Measurements from ENCODE around the gene PAQR9. TPM values are rescaled to one million over a fixed set of nuclear protein-coding genes. Genes with fewer than 3 reads are reported as not detected.

PAQR9 gene
- total RNA-seq, 1 donor from 2014 or later = 0.23 TPM

DNA sequence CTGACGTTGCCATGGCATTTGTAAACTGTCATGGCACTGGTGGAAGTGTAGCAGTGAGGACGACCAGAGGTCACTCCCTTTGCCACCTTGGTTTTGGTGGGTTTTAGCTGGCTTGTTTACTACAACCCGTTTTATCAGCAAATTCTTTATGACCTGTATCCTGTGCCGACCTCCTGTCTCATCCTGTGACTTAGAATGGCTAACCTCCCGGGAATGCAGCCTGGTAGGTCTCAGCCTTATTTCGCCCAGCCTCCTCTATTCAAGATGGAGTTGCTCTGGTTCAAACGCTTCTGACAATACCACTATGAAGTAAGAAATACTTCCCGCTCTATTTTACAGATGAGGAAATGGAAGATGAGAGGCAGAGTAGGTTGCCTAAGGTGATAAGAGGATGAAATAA lies 16.6 kb downstream of the PAQR9 start:
- H3K27ac Mint-ChIP-seq (ENCODE audit: unreplicated experiment) = no peak overlapping the region
- no peak for DNase-seq (ENCODE audit: low read depth)
- no peak for FAIRE-seq
- Histone ChIP-seq H3K9me3 (ENCODE audit: insufficient read depth, low read depth, low read length) (no peaks in the 10 kb centered on the region), H4K20me1 (ENCODE audit: insufficient read depth, low read length) (no peaks in the 10 kb centered on the region), H3K4me1 (ENCODE audit: insufficient read depth, low read length) (no peaks in the 10 kb centered on the region), H2AFZ (ENCODE audit: low read depth, low read length) (no peak overlapping the region), H3K27ac (ENCODE audit: low read depth, low read length) (no peak overlapping the region), H3K4me3 (ENCODE audit: insufficient read depth, low read depth, low read length) (no peak overlapping the region), H3K4me2 (ENCODE audit: low read length) (peak overlapping the region; percentile 48), H3K79me2 (ENCODE audit: insufficient read depth, low read length) (no peaks in the 10 kb centered on the region), H3K36me3 (ENCODE audit: insufficient read depth, low read length) (no peaks in the 10 kb centered on the region), H3K9ac (ENCODE audit: low read length) (no peak overlapping the region), H3K27me3 (ENCODE audit: insufficient read depth, low read length) (no peaks in the 10 kb centered on the region)
- H3K4me3 Mint-ChIP-seq (ENCODE audit: unreplicated experiment) = no peak overlapping the region
- no peaks in the 10 kb centered on the region for H3K36me3 Mint-ChIP-seq (ENCODE audit: low read depth, unreplicated experiment)
- TF ChIP-seq, protein P1, sequence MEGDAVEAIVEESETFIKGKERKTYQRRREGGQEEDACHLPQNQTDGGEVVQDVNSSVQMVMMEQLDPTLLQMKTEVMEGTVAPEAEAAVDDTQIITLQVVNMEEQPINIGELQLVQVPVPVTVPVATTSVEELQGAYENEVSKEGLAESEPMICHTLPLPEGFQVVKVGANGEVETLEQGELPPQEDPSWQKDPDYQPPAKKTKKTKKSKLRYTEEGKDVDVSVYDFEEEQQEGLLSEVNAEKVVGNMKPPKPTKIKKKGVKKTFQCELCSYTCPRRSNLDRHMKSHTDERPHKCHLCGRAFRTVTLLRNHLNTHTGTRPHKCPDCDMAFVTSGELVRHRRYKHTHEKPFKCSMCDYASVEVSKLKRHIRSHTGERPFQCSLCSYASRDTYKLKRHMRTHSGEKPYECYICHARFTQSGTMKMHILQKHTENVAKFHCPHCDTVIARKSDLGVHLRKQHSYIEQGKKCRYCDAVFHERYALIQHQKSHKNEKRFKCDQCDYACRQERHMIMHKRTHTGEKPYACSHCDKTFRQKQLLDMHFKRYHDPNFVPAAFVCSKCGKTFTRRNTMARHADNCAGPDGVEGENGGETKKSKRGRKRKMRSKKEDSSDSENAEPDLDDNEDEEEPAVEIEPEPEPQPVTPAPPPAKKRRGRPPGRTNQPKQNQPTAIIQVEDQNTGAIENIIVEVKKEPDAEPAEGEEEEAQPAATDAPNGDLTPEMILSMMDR (IDR thresholded peaks at IDR 0.05; ENCODE audit: insufficient read depth, low read depth, low read length) = no peak
- TF ChIP-seq EZH2 (IDR thresholded peaks at IDR 0.05; ENCODE audit: insufficient read depth, low read length) = no peak
- H3K9me3 Mint-ChIP-seq (ENCODE audit: unreplicated experiment) = peaks cover 2% of the 10 kb centered on the region
- H3K27me3 Mint-ChIP-seq (ENCODE audit: low read depth, unreplicated experiment) = no peaks in the 10 kb centered on the region
- peaks cover 3% of the 10 kb centered on the region for H3K4me1 Mint-ChIP-seq (ENCODE audit: low read depth, unreplicated experiment)

DNA sequence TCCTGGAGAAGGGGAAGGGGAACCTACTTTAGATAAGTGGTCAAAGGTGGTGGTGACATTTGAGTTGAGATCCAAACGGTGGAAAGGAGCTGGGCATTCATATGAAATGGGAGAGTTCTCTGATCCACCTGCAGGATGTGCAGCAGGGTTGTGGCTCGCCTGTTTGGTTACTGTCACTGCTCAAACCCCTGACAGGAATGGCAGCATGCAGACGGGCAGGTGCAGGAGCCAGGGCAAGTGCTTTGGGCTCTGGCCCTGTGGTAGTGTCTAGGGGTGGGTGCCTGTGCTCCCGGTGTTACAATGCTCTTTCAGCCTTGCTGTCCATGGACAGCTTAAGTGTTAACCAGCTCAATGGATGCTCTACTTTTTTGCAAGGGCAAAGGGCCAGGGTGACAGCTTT lies 18.5 kb downstream of the PAQR9 start:
- Histone ChIP-seq H3K9ac (ENCODE audit: low read length) (no peak overlapping the region), H3K4me1 (ENCODE audit: insufficient read depth, low read length) (no peaks in the 10 kb centered on the region), H3K27ac (ENCODE audit: low read depth, low read length) (no peak overlapping the region), H3K9me3 (ENCODE audit: insufficient read depth, low read depth, low read length) (no peaks in the 10 kb centered on the region), H2AFZ (ENCODE audit: low read depth, low read length) (no peak overlapping the region), H4K20me1 (ENCODE audit: insufficient read depth, low read length) (no peaks in the 10 kb centered on the region), H3K79me2 (ENCODE audit: insufficient read depth, low read length) (no peaks in the 10 kb centered on the region), H3K4me2 (ENCODE audit: low read length) (no peak overlapping the region), H3K27me3 (ENCODE audit: insufficient read depth, low read length) (no peaks in the 10 kb centered on the region), H3K36me3 (ENCODE audit: insufficient read depth, low read length) (no peaks in the 10 kb centered on the region), H3K4me3 (ENCODE audit: insufficient read depth, low read depth, low read length) (no peak overlapping the region)
- Mint-ChIP-seq H3K9me3 (ENCODE audit: unreplicated experiment) (peaks cover 2% of the 10 kb centered on the region), H3K4me1 (ENCODE audit: low read depth, unreplicated experiment) (no peaks in the 10 kb centered on the region), H3K4me3 (ENCODE audit: unreplicated experiment) (no peak overlapping the region), H3K27me3 (ENCODE audit: low read depth, unreplicated experiment) (no peaks in the 10 kb centered on the region), H3K27ac (ENCODE audit: unreplicated experiment) (no peak overlapping the region), H3K36me3 (ENCODE audit: low read depth, unreplicated experiment) (no peaks in the 10 kb centered on the region)
- DNase-seq (ENCODE audit: low read depth) = no peak
- TF ChIP-seq, protein P1 (IDR thresholded peaks at IDR 0.05; ENCODE audit: insufficient read depth, low read depth, low read length) = no peak
- no peak for TF ChIP-seq EZH2 (IDR thresholded peaks at IDR 0.05; ENCODE audit: insufficient read depth, low read length)
- no peak for FAIRE-seq

DNA sequence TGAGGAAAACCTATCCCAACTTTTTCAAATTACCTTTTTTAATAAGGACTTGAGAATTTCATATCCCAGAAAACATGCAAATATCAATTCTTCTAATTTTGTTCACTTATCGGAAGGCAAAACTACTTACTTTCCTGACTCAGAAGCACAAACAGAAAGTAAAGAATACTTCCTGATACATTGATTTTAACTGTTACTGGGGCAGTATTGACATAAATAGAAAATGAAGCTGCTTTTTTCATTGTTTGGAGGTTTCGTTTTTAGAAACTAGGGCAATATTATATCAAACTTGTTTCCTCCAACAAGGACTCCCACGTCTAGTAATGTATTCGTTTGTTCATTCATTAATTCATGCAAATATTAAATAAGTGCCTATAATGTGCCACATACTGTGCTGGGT lies 19.1 kb downstream of the PAQR9 start:
- TF ChIP-seq, protein P1 (IDR thresholded peaks at IDR 0.05; ENCODE audit: insufficient read depth, low read depth, low read length) = no peak
- TF ChIP-seq EZH2 (IDR thresholded peaks at IDR 0.05; ENCODE audit: insufficient read depth, low read length) = no peak
- Histone ChIP-seq H2AFZ (ENCODE audit: low read depth, low read length) (no peak overlapping the region), H3K4me1 (ENCODE audit: insufficient read depth, low read length) (no peaks in the 10 kb centered on the region), H3K27me3 (ENCODE audit: insufficient read depth, low read length) (no peaks in the 10 kb centered on the region), H3K27ac (ENCODE audit: low read depth, low read length) (no peak overlapping the region), H3K9me3 (ENCODE audit: insufficient read depth, low read depth, low read length) (no peaks in the 10 kb centered on the region), H3K79me2 (ENCODE audit: insufficient read depth, low read length) (no peaks in the 10 kb centered on the region), H3K4me3 (ENCODE audit: insufficient read depth, low read depth, low read length) (no peak overlapping the region), H3K9ac (ENCODE audit: low read length) (no peak overlapping the region), H4K20me1 (ENCODE audit: insufficient read depth, low read length) (no peaks in the 10 kb centered on the region), H3K4me2 (ENCODE audit: low read length) (no peak overlapping the region), H3K36me3 (ENCODE audit: insufficient read depth, low read length) (no peaks in the 10 kb centered on the region)
- Mint-ChIP-seq H3K27me3 (ENCODE audit: low read depth, unreplicated experiment) (no peaks in the 10 kb centered on the region), H3K27ac (ENCODE audit: unreplicated experiment) (no peak overlapping the region), H3K9me3 (ENCODE audit: unreplicated experiment) (peaks cover 2% of the 10 kb centered on the region), H3K36me3 (ENCODE audit: low read depth, unreplicated experiment) (no peaks in the 10 kb centered on the region), H3K4me1 (ENCODE audit: low read depth, unreplicated experiment) (no peaks in the 10 kb centered on the region), H3K4me3 (ENCODE audit: unreplicated experiment) (no peak overlapping the region)
- FAIRE-seq (no peak), DNase-seq (ENCODE audit: low read depth) (no peak)
